ENCODE measurements around the gene HHATL. TPM values are rescaled to one million over a fixed set of nuclear protein-coding genes. Genes with fewer than 3 reads are reported as not detected.

Gene HHATL
- total RNA-seq, 1 donor from 2014 or later = not detected

GRCh38 chr3:42651248-42652091 lies 51.1 kb downstream of the HHATL start:
- Mint-ChIP-seq H3K36me3 (ENCODE audit: unreplicated experiment) (peaks cover 13% of the 10 kb centered on the region), H3K4me3 (ENCODE audit: unreplicated experiment) (peak overlapping the region; percentile 33)

GRCh38 chr3:42649783-42650182 lies 52.8 kb downstream of the HHATL start:
- H3K4me1 Mint-ChIP-seq (ENCODE audit: unreplicated experiment) = peaks cover 40% of the 10 kb centered on the region
- DNase-seq (ENCODE audit: extremely low spot score, unreplicated experiment) = no peak
- TF ChIP-seq CTCF (IDR thresholded peaks at IDR 0.05) = no peak
- no peak overlapping the region for H3K27ac Mint-ChIP-seq (ENCODE audit: unreplicated experiment)
- H3K27me3 Mint-ChIP-seq (ENCODE audit: unreplicated experiment) = no peaks in the 10 kb centered on the region
- H3K36me3 Mint-ChIP-seq (ENCODE audit: unreplicated experiment) = peaks cover 18% of the 10 kb centered on the region
- no peaks in the 10 kb centered on the region for H3K9me3 Mint-ChIP-seq (ENCODE audit: unreplicated experiment)
- H3K4me3 Mint-ChIP-seq (ENCODE audit: unreplicated experiment) = no peak overlapping the region

More at GRCh38 chr3:42651248-42652091, 51.1 kb downstream of the HHATL start:
- no peaks in the 10 kb centered on the region for H3K9me3 Mint-ChIP-seq (ENCODE audit: unreplicated experiment)
- no peak for TF ChIP-seq CTCF (IDR thresholded peaks at IDR 0.05)
- peaks cover 54% of the 10 kb centered on the region for H3K4me1 Mint-ChIP-seq (ENCODE audit: unreplicated experiment)
- no peaks in the 10 kb centered on the region for H3K27me3 Mint-ChIP-seq (ENCODE audit: unreplicated experiment)
- no peak for DNase-seq (ENCODE audit: extremely low spot score, unreplicated experiment)
- H3K27ac Mint-ChIP-seq (ENCODE audit: unreplicated experiment) = peak overlapping the region; percentile 88

- Mint-ChIP-seq H3K9me3 (ENCODE audit: unreplicated experiment) (no peaks in the 10 kb centered on the region), H3K27me3 (ENCODE audit: unreplicated experiment) (no peaks in the 10 kb centered on the region), H3K4me1 (ENCODE audit: unreplicated experiment) (peaks cover 40% of the 10 kb centered on the region), H3K4me3 (ENCODE audit: unreplicated experiment) (no peak overlapping the region), H3K36me3 (ENCODE audit: unreplicated experiment) (peaks cover 23% of the 10 kb centered on the region), H3K27ac (ENCODE audit: unreplicated experiment) (peak overlapping the region; percentile 29)
- DNase-seq (ENCODE audit: extremely low spot score, unreplicated experiment) = no peak
- no peak for TF ChIP-seq CTCF (IDR thresholded peaks at IDR 0.05)
Measured at GRCh38 chr3:42649006-42649405, 53.6 kb downstream of the HHATL start.

GRCh38 chr3:42647821-42648459 lies 54.7 kb downstream of the HHATL start:
- no peak for TF ChIP-seq CTCF (IDR thresholded peaks at IDR 0.05)
- Mint-ChIP-seq H3K27me3 (ENCODE audit: unreplicated experiment) (no peaks in the 10 kb centered on the region), H3K4me1 (ENCODE audit: unreplicated experiment) (peaks cover 32% of the 10 kb centered on the region), H3K9me3 (ENCODE audit: unreplicated experiment) (no peaks in the 10 kb centered on the region), H3K27ac (ENCODE audit: unreplicated experiment) (no peak overlapping the region), H3K4me3 (ENCODE audit: unreplicated experiment) (no peak overlapping the region), H3K36me3 (ENCODE audit: unreplicated experiment) (peaks cover 30% of the 10 kb centered on the region)
- DNase-seq (ENCODE audit: extremely low spot score, unreplicated experiment) = no peak

Other genes with a start within 250 kb of the HHATL start
- gene VIPR1, start 200.2 kb downstream of the HHATL start, total RNA-seq = 8.9 and 9.2 TPM in 2 replicates
- 56.2 and 58.4 TPM in 2 replicates for gene SEC22C, start 120.8 kb downstream of the HHATL start, total RNA-seq
- 16.5 and 17.2 TPM in 2 replicates for gene SS18L2, start 111.9 kb downstream of the HHATL start, total RNA-seq
- 65.4 and 73.7 TPM in 2 replicates for gene NKTR, start 102.1 kb downstream of the HHATL start, total RNA-seq
- 26.7 and 29.2 TPM in 2 replicates for gene ZBTB47, start 49.1 kb downstream of the HHATL start, total RNA-seq
- not detected in 2 replicates for gene KLHL40, start 17.3 kb downstream of the HHATL start, total RNA-seq
- gene CCDC13, start 70.5 kb upstream of the HHATL start, total RNA-seq = 0.30 TPM in 1 of 2 replicates, not detected in the other
- 63.8 and 66.1 TPM in 2 replicates for gene HIGD1A, start 101.7 kb upstream of the HHATL start, total RNA-seq
- gene ACKR2, start 106.6 kb upstream of the HHATL start, total RNA-seq = 0.19 and 0.24 TPM in 2 replicates
- gene CYP8B1, start 173.1 kb upstream of the HHATL start, total RNA-seq = not detected in 2 replicates
- not detected in 2 replicates for gene ZNF662, start 203.3 kb upstream of the HHATL start, total RNA-seq

All from osteocyte (in vitro differentiated cells).